ENCODE measurements around the gene STING1. TPM values are rescaled to one million over a fixed set of nuclear protein-coding genes. Genes with fewer than 3 reads are reported as not detected.
A peak's percentile ranks its signal among the peaks of the same experiment; 100 is the strongest.
"Not testable (repeated sequence)": the region's sequence is repeated elsewhere in the genome, so short reads cannot be mapped to it uniquely, and the experiment has no call there.

The STING1 gene
- total RNA-seq (ENCODE audit: unreplicated experiment), result not detected
- long read RNA-seq, result 0 reads

GRCh38 chr5:139482050-139482889, at the start of gene STING1:
Gene STING1, minus strand, starts transcription at chr5:139482758. Its CDS starts 1,054 bp downstream, at chr5:139481704.
- H3K27ac Mint-ChIP-seq (ENCODE audit: unreplicated experiment), result no peak within 1 kb of the TSS
- H3K9me3 Mint-ChIP-seq (ENCODE audit: unreplicated experiment), result peaks cover 1% of the 10 kb centered on the region
- H3K4me1 Mint-ChIP-seq (ENCODE audit: low read depth, unreplicated experiment), result peaks cover 4% of the 10 kb centered on the region
- no peak within 1 kb of the TSS for H3K4me3 Mint-ChIP-seq (ENCODE audit: unreplicated experiment)
- DNase-seq, result no peak
- no peaks in the 10 kb centered on the region for H3K36me3 Mint-ChIP-seq (ENCODE audit: unreplicated experiment)
- TF ChIP-seq CTCF (IDR thresholded peaks at IDR 0.05; ENCODE audit: partially characterized antibody, unreplicated experiment), result no peak
- H3K27me3 Mint-ChIP-seq (ENCODE audit: unreplicated experiment), result peaks cover 4% of the 10 kb centered on the region

GRCh38 chr5:139531772-139532169, 49.2 kb upstream of the STING1 start:
- no peaks in the 10 kb centered on the region for H3K36me3 Mint-ChIP-seq (ENCODE audit: unreplicated experiment)
- H3K4me3 Mint-ChIP-seq (ENCODE audit: unreplicated experiment), result no peak overlapping the region
- no peak overlapping the region for H3K27ac Mint-ChIP-seq (ENCODE audit: unreplicated experiment)
- DNase-seq, result no peak
- no peaks in the 10 kb centered on the region for H3K4me1 Mint-ChIP-seq (ENCODE audit: low read depth, unreplicated experiment)
- no peaks in the 10 kb centered on the region for H3K9me3 Mint-ChIP-seq (ENCODE audit: unreplicated experiment)
- no peak for TF ChIP-seq CTCF (IDR thresholded peaks at IDR 0.05; ENCODE audit: partially characterized antibody, unreplicated experiment)
- no peaks in the 10 kb centered on the region for H3K27me3 Mint-ChIP-seq (ENCODE audit: unreplicated experiment)

GRCh38 chr5:139530079-139530478, 47.5 kb upstream of the STING1 start:
- H3K9me3 Mint-ChIP-seq (ENCODE audit: unreplicated experiment); H3K27me3 Mint-ChIP-seq (ENCODE audit: unreplicated experiment); DNase-seq; H3K36me3 Mint-ChIP-seq (ENCODE audit: unreplicated experiment); H3K4me1 Mint-ChIP-seq (ENCODE audit: low read depth, unreplicated experiment); H3K4me3 Mint-ChIP-seq (ENCODE audit: unreplicated experiment); H3K27ac Mint-ChIP-seq (ENCODE audit: unreplicated experiment): not testable (repeated sequence)

GRCh38 chr5:139528695-139529094, 46.1 kb upstream of the STING1 start:
- H3K36me3 Mint-ChIP-seq (ENCODE audit: unreplicated experiment); H3K27ac Mint-ChIP-seq (ENCODE audit: unreplicated experiment); H3K4me1 Mint-ChIP-seq (ENCODE audit: low read depth, unreplicated experiment); DNase-seq; H3K27me3 Mint-ChIP-seq (ENCODE audit: unreplicated experiment); H3K9me3 Mint-ChIP-seq (ENCODE audit: unreplicated experiment); H3K4me3 Mint-ChIP-seq (ENCODE audit: unreplicated experiment): not testable (repeated sequence)

- H3K4me3 Mint-ChIP-seq (ENCODE audit: unreplicated experiment); DNase-seq; H3K36me3 Mint-ChIP-seq (ENCODE audit: unreplicated experiment); H3K9me3 Mint-ChIP-seq (ENCODE audit: unreplicated experiment); H3K27me3 Mint-ChIP-seq (ENCODE audit: unreplicated experiment); H3K4me1 Mint-ChIP-seq (ENCODE audit: low read depth, unreplicated experiment); H3K27ac Mint-ChIP-seq (ENCODE audit: unreplicated experiment): not testable (repeated sequence)
These were observed 45.4 kb upstream of the STING1 start for GRCh38 chr5:139527896-139528467.

GRCh38 chr5:139527090-139527470, 44.5 kb upstream of the STING1 start:
- not testable (repeated sequence) for H3K27me3 Mint-ChIP-seq (ENCODE audit: unreplicated experiment); H3K36me3 Mint-ChIP-seq (ENCODE audit: unreplicated experiment); H3K4me1 Mint-ChIP-seq (ENCODE audit: low read depth, unreplicated experiment); H3K9me3 Mint-ChIP-seq (ENCODE audit: unreplicated experiment); DNase-seq; H3K4me3 Mint-ChIP-seq (ENCODE audit: unreplicated experiment); H3K27ac Mint-ChIP-seq (ENCODE audit: unreplicated experiment)

- H3K27me3 Mint-ChIP-seq (ENCODE audit: unreplicated experiment); H3K4me1 Mint-ChIP-seq (ENCODE audit: low read depth, unreplicated experiment); H3K36me3 Mint-ChIP-seq (ENCODE audit: unreplicated experiment); H3K9me3 Mint-ChIP-seq (ENCODE audit: unreplicated experiment); H3K27ac Mint-ChIP-seq (ENCODE audit: unreplicated experiment); H3K4me3 Mint-ChIP-seq (ENCODE audit: unreplicated experiment): not testable (repeated sequence)
- peak; percentile 31 for DNase-seq
These were observed 43.9 kb upstream of the STING1 start for GRCh38 chr5:139526309-139527089.

GRCh38 chr5:139525586-139526308, 43.2 kb upstream of the STING1 start:
- not testable (repeated sequence) for H3K9me3 Mint-ChIP-seq (ENCODE audit: unreplicated experiment); H3K36me3 Mint-ChIP-seq (ENCODE audit: unreplicated experiment); H3K27me3 Mint-ChIP-seq (ENCODE audit: unreplicated experiment); DNase-seq; H3K27ac Mint-ChIP-seq (ENCODE audit: unreplicated experiment); H3K4me1 Mint-ChIP-seq (ENCODE audit: low read depth, unreplicated experiment); H3K4me3 Mint-ChIP-seq (ENCODE audit: unreplicated experiment)

All from glutamatergic neuron (in vitro differentiated cells).